GM10266 (cell line): ENCODE results near the gene TMEM242.

ENCODE experiments used
- DNase-seq: peaks from one replicate; pipeline ENCODE4 v3.0.0; 2012; ENCODE audit errors: extremely low spot score
- TF ChIP-seq, protein P1 (sequence below): IDR thresholded peaks from 2 replicates; pipeline ENCODE4 v1.5.1; 2012; ENCODE audit warnings: mild to moderate bottlenecking, low read depth; ENCODE audit not compliant: control insufficient read depth, insufficient read depth; ENCODE audit errors: missing control alignments

The TMEM242 gene

DNA sequence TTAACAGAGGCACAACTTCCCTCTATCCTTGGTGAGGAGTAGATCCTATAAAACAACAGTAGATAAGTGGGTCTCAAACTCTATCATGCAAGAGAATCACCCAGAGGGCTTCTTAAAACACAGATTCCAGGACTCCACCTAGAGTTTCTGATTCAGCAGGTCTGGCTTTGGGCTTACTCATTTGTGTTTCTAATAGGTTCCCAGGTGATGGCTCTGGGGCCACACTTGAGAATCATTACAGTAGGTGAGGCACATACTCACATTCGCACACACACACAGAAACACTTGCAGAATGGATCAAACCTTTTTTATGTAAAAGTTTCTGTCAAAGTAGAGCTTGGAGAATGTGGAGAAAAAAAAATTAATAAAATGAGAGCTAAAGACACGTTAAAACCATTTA is 52.4 kb downstream of the TMEM242 start:
- TF ChIP-seq, protein P1, sequence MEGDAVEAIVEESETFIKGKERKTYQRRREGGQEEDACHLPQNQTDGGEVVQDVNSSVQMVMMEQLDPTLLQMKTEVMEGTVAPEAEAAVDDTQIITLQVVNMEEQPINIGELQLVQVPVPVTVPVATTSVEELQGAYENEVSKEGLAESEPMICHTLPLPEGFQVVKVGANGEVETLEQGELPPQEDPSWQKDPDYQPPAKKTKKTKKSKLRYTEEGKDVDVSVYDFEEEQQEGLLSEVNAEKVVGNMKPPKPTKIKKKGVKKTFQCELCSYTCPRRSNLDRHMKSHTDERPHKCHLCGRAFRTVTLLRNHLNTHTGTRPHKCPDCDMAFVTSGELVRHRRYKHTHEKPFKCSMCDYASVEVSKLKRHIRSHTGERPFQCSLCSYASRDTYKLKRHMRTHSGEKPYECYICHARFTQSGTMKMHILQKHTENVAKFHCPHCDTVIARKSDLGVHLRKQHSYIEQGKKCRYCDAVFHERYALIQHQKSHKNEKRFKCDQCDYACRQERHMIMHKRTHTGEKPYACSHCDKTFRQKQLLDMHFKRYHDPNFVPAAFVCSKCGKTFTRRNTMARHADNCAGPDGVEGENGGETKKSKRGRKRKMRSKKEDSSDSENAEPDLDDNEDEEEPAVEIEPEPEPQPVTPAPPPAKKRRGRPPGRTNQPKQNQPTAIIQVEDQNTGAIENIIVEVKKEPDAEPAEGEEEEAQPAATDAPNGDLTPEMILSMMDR: no peak
- no peak for DNase-seq

DNA sequence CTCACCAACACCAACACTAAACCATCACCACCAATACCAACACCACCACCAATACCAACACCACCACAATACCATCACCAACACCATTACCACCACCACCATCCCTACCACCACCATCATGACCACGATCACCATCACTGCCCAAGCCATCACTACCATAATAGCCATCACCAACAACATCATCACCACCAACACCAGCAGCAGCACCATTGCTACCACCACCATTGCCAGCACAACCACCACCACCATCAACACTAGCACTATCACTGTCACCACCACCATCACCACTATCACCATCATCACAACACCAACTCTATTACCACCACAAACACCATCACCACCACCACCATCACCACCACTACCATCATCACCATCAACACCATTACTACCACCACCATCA is 53.0 kb downstream of the TMEM242 start:
- DNase-seq: no peak
- TF ChIP-seq, protein P1: no peak

DNA sequence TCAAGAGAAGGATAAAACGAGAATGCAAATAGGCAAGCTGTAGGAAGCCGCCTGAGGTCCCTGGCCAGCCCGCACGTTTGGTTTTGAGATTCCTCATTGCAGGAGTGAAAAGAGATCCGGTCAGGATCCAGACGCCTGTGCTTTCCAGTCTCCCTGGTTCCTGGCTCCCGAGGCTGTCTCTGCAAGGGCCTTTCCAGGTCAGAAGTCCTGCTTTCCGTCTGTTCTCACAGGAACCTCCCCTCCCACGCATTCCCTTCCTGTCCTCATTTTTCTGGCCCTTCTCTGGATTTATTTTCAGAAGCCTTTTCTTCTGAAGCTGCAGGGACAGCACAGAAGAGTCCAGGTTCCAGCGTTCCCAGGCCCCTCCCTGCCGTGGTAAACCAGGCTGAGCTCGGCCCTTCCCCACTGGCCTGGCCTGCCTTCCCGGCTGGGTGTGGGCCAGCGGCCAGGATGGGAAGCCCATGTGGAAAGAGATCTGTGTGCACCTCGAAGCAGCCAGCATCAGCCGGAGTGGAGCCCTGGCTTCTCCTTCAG is 54.0 kb downstream of the TMEM242 start:
- TF ChIP-seq, protein P1: no peak
- DNase-seq: no peak

DNA sequence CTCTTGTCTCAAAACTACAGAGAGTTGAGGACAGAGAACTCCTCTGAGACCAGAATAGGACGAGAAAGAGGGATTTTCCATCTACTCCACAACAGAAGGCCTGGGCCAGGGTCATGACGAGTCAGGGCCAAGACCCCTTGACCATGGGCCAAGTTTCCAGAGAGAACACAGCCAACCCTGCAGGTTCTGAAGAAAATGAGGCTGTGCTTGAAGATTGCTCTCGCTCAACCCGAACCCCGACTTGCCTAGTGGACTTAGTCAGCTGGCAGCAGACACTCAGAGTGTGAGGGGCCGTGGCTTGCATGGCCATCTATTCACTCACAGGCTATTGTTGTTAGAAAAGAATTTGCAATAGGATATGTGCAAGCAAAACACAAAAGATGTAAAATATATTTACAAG is 54.5 kb downstream of the TMEM242 start:
- TF ChIP-seq, protein P1: no peak

DNA sequence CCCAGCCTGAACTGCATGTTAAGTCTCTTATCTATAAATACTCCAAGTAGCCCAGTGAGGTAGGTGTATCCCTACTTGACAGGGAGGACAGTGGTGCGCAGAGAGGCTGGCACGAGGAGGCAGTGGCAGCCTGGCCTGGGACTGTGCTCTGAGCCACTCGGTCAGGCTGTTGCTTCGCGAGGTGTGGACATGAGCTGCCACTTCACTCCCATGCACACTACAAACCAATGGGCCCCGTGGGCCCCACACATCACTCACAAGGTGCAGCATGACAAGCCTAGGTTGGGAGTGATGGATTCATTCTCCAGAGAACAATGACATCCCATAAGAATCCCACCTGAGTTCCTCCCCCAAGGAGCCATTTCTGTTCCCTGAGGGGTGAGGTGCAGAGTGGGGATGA is 54.9 kb downstream of the TMEM242 start:
- TF ChIP-seq, protein P1: no peak
- DNase-seq: no peak

More for the DNA sequence above, 54.5 kb downstream of the TMEM242 start:
- no peak for DNase-seq

DNA sequence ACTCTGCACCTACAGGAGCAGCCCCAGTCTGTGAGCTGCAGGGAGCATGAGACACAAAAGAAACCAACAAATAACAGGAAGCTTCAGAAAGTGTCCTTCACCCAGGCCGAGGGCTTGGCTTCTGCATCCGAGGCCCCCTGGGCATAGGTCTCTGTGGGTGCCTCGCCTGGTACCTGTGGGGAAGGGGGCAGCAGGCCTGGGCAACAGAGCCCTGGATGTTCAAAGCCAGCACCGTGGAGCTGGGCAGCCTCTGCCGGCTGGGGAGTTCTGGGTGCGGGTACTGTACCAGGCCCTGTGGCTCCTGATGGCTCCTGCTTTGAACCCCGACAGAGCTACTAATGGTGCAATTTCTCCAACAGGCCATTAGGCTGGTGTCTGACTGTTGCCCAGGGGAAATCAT is 55.7 kb downstream of the TMEM242 start:
- TF ChIP-seq, protein P1: no peak
- no peak for DNase-seq

DNA sequence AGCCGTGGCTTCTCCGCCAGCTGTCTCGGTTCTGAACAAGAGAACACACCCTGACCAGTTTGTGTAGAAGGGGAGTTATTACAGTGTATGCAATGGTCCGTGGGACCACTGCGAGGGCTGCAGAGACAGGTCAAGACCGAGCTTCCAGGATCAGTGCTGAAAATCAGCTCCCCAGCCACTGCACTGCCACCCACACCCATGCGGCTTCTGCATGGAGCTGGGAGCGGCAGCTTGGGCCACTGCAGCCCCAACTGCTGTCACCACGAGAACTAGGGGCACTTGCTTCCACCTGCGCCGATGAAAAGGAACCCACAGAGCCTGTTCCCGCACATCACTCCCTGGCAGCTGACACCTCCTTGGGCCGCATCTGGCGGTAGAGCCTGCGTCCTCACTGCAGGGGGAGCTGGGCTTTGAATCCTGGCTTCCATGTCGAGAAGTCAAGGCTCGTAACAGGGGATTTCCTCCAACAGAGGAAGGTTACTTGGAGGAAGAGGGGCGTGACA is 56.2 kb downstream of the TMEM242 start:
- TF ChIP-seq, protein P1: no peak
- no peak for DNase-seq
